GM12878 (cell line): ENCODE results near the gene AGBL4.

Experiments
- CBX3 ChIP-seq: fragments of 200-600 bp; sonication (generic); IDR thresholded peaks from 2 replicates; pipeline ENCODE4 v1.6.1; 2016; ENCODE audit warnings: low read depth, borderline replicate concordance
- CEBPB ChIP-seq, 2 experiments: fragments of 150-350 bp in 1 of 2; IDR thresholded peaks; 2 replicates each; pipeline ENCODE4 v1.6.1; 2012 to 2014; ENCODE audit warnings: low read depth in 2 of 2, low read length in 2 of 2, borderline replicate concordance in 1 of 2, inconsistent platforms in 1 of 2
- CREM ChIP-seq: IDR thresholded peaks from 2 replicates; pipeline ENCODE4 v1.6.1; 2014; ENCODE audit warnings: antibody characterized with exemption, low read depth
- EP300 ChIP-seq, 2 experiments: fragments of 150-350 bp in 1 of 2; IDR thresholded peaks; 2 replicates each; pipeline ENCODE4 v1.6.1; 2011 to 2012; ENCODE audit warnings: low read depth in 2 of 2, low read length in 2 of 2, borderline replicate concordance in 1 of 2, improper control_type of control experiment in 1 of 2, inconsistent platforms in 1 of 2; ENCODE audit not compliant: control insufficient read depth in 1 of 2
- MXI1 ChIP-seq: fragments of 150-350 bp; IDR thresholded peaks from 2 replicates; pipeline ENCODE4 v1.6.1; 2011; ENCODE audit warnings: low read depth, mild to moderate bottlenecking, inconsistent platforms, low read length, improper control_type of control experiment
- NFIC ChIP-seq: IDR thresholded peaks from 2 replicates; pipeline ENCODE4 v1.6.1; 2012; ENCODE audit warnings: low read depth, mild to moderate bottlenecking, inconsistent platforms, low read length, moderate library complexity
- POLR2A ChIP-seq: IDR thresholded peaks from 2 replicates; pipeline ENCODE4 v1.6.1; 2011; ENCODE audit warnings: low read depth, mild to moderate bottlenecking, low read length
- POLR2AphosphoS5 ChIP-seq: IDR thresholded peaks from 2 replicates; pipeline ENCODE4 v1.6.1; 2011; ENCODE audit warnings: mild to moderate bottlenecking, low read length, inconsistent platforms
- REST ChIP-seq: IDR thresholded peaks from 2 replicates; pipeline ENCODE4 v1.6.1; 2012; ENCODE audit warnings: mild to moderate bottlenecking, low read depth, low read length
- RFX5 ChIP-seq: IDR thresholded peaks from 2 replicates; pipeline ENCODE4 v1.6.1; 2011; ENCODE audit warnings: low read depth, low read length, improper control_type of control experiment
- SMC3 ChIP-seq: IDR thresholded peaks from 2 replicates; pipeline ENCODE4 v1.6.1; 2011; ENCODE audit warnings: low read length, improper control_type of control experiment, borderline replicate concordance
- TCF12 ChIP-seq: IDR thresholded peaks from 2 replicates; pipeline ENCODE4 v1.6.1; 2011; ENCODE audit warnings: low read depth, mild to moderate bottlenecking, low read length
- TCF7 ChIP-seq: IDR thresholded peaks from 2 replicates; pipeline ENCODE4 v1.6.1; 2014; ENCODE audit warnings: antibody characterized with exemption, borderline replicate concordance
- TF ChIP-seq, protein P1 (sequence below), 3 experiments: IDR thresholded peaks in 2 of 3; conservative IDR thresholded peaks in 1 of 3; 2 replicates each; pipeline ENCODE4 v1.5.1; 2011; ENCODE audit warnings: low read depth in 3 of 3, low read length in 3 of 3, mild to moderate bottlenecking in 3 of 3, control low read depth in 2 of 3, moderate library complexity in 2 of 3, inconsistent platforms in 1 of 3, mixed read lengths in 1 of 3; ENCODE audit not compliant: control insufficient read depth in 2 of 3, insufficient read depth in 1 of 3; ENCODE audit errors: extremely low read depth in 1 of 3

DNA sequence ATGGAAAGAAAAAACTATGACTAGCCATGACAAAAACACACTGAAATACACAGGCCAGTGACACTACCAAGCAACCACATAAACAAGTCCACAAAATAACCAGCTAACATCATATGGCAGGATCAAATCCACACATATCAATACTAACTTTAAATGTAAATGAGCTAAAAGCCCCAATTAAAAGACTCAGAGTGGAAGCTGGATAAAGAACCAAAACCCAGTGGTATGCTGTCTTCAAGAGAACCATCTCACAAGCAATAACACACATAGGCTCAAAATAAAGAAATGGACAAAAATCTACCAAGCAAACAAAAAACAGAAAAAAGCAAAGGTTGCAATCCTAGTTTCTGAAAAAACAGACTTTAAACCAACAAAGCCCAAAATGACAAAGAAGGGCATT, 770.8 kb downstream of the AGBL4 start:
- TF ChIP-seq CBX3 (no peak), MXI1 (no peak), TCF7 (no peak), TCF12 (no peak), SMC3 (no peak), POLR2A (no peak), EP300 (IDR thresholded peaks at IDR 0.05; ENCODE audit: borderline replicate concordance in 1 of 2, control insufficient read depth in 1 of 2, low read depth in 2 of 2, low read length in 2 of 2) (no peak), RFX5 (no peak), NFIC (no peak), POLR2AphosphoS5 (no peak), CREM (no peak), CEBPB (IDR thresholded peaks at IDR 0.05; ENCODE audit: borderline replicate concordance in 1 of 2, low read depth in 2 of 2, low read length in 2 of 2) (no peak), REST (no peak)
- TF ChIP-seq, protein P1, sequence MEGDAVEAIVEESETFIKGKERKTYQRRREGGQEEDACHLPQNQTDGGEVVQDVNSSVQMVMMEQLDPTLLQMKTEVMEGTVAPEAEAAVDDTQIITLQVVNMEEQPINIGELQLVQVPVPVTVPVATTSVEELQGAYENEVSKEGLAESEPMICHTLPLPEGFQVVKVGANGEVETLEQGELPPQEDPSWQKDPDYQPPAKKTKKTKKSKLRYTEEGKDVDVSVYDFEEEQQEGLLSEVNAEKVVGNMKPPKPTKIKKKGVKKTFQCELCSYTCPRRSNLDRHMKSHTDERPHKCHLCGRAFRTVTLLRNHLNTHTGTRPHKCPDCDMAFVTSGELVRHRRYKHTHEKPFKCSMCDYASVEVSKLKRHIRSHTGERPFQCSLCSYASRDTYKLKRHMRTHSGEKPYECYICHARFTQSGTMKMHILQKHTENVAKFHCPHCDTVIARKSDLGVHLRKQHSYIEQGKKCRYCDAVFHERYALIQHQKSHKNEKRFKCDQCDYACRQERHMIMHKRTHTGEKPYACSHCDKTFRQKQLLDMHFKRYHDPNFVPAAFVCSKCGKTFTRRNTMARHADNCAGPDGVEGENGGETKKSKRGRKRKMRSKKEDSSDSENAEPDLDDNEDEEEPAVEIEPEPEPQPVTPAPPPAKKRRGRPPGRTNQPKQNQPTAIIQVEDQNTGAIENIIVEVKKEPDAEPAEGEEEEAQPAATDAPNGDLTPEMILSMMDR (IDR thresholded peaks at IDR 0.05 in 2 of 3, conservative IDR thresholded peaks at IDR 0.05 in 1 of 3; ENCODE audit: control insufficient read depth in 2 of 3, extremely low read depth in 1 of 3, insufficient read depth in 1 of 3, low read depth in 3 of 3, low read length in 3 of 3): no peak
